ENCODE measurements around the gene APBA1.

DNA sequence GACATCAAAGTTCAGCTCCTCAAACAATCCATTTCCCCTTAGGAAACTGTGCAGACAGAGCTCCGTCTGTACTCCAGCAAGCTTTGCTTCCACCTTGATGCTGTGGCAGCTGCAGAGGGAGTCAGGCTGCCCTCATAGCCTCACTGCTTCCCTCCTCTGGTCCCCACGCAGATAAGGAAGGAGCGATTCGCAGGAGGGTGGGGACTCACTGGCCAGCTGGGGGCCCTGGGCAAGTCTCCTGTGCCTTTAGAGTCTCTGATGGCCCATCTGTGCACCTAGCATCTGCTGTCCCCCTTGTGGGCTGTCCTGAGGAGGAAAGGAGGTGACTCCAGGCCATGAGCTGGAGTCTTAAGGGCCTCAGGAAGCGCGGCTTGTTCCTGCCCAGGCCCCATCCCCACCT, 225.7 kb downstream of the APBA1 start:
- TF ChIP-seq BACH2 (CRISPR knock-in tag; IDR thresholded peaks at IDR 0.05; ENCODE audit: borderline replicate concordance): no peak
- TF ChIP-seq RARB (CRISPR knock-in tag; IDR thresholded peaks at IDR 0.05): no peak
- TF ChIP-seq, protein P1, sequence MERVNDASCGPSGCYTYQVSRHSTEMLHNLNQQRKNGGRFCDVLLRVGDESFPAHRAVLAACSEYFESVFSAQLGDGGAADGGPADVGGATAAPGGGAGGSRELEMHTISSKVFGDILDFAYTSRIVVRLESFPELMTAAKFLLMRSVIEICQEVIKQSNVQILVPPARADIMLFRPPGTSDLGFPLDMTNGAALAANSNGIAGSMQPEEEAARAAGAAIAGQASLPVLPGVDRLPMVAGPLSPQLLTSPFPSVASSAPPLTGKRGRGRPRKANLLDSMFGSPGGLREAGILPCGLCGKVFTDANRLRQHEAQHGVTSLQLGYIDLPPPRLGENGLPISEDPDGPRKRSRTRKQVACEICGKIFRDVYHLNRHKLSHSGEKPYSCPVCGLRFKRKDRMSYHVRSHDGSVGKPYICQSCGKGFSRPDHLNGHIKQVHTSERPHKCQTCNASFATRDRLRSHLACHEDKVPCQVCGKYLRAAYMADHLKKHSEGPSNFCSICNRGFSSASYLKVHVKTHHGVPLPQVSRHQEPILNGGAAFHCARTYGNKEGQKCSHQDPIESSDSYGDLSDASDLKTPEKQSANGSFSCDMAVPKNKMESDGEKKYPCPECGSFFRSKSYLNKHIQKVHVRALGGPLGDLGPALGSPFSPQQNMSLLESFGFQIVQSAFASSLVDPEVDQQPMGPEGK (CRISPR knock-in tag; IDR thresholded peaks at IDR 0.05; ENCODE audit: borderline replicate concordance): no peak
- TF ChIP-seq ZNF565 (CRISPR knock-in tag; conservative IDR thresholded peaks at IDR 0.05; ENCODE audit: low read depth): no peak
- TF ChIP-seq TCF4 (CRISPR knock-in tag; IDR thresholded peaks at IDR 0.05; ENCODE audit: borderline replicate concordance): no peak

Data from SK-N-SH treated with all-trans-retinoic acid at 6 μM for 48 hours (cell line).